Natural killer cell (primary cell): ENCODE results near the gene GOLGA3. TPM values are rescaled to one million over a fixed set of nuclear protein-coding genes. Genes with fewer than 3 reads are reported as not detected.

Experiments used
- ATAC-seq, 3 donors: fragments of 150-1000 bp in 2 of 3; fragments of 200-7000 bp in 1 of 3; cut with Tn5 transposase; 1 replicate in 1 of 3; 2 replicates in 2 of 3; pipeline ENCODE4 v1.10.0; 2021; ENCODE audit warnings: mild to moderate bottlenecking in 2 of 3, moderate library complexity in 2 of 3
- DNase-seq, 2 donors: peaks; one replicate each; pipeline versions ENCODE4 v3.0.0 to v3.0.0-alpha.2; 2013 to 2021; ENCODE audit warnings: mixed read lengths in 1 of 2
- H3K27ac ChIP-seq: one replicate; pipeline ENCODE4 v1.5.1; 2013; ENCODE audit warnings: mild to moderate bottlenecking, low read length
- H3K27me3 ChIP-seq: one replicate; pipeline ENCODE4 v1.6.1; 2013; ENCODE audit warnings: low read length; ENCODE audit not compliant: control insufficient read depth, insufficient read depth
- H3K36me3 ChIP-seq: one replicate; pipeline ENCODE4 v1.6.1; 2013; ENCODE audit warnings: low read length; ENCODE audit not compliant: control insufficient read depth, insufficient read depth
- H3K4me1 ChIP-seq: one replicate; pipeline ENCODE4 v1.6.1; 2013; ENCODE audit warnings: low read length; ENCODE audit not compliant: control insufficient read depth, insufficient read depth
- H3K4me3 ChIP-seq: one replicate; pipeline ENCODE4 v1.5.1; 2013; ENCODE audit warnings: low read length
- H3K9me3 ChIP-seq: one replicate; pipeline ENCODE4 v1.6.1; 2013; ENCODE audit warnings: low read length; ENCODE audit not compliant: control insufficient read depth, insufficient read depth
- H3K27ac Mint-ChIP-seq, 2 donors: one replicate each; pipeline ENCODE4 v1.8.0; 2022; ENCODE audit warnings: mild to moderate bottlenecking in 2 of 2, mixed read lengths in 2 of 2, moderate library complexity in 1 of 2
- H3K27me3 Mint-ChIP-seq, 2 donors: one replicate each; pipeline ENCODE4 v1.8.0; 2022; ENCODE audit warnings: low read depth in 2 of 2, mixed read lengths in 2 of 2
- H3K36me3 Mint-ChIP-seq: one replicate; pipeline ENCODE4 v1.8.0; 2022; ENCODE audit warnings: mixed read lengths
- H3K4me1 Mint-ChIP-seq, 2 donors: one replicate each; pipeline ENCODE4 v1.8.0; 2022; ENCODE audit warnings: mixed read lengths in 2 of 2
- H3K4me3 Mint-ChIP-seq: one replicate; pipeline ENCODE4 v1.8.0; 2022; ENCODE audit warnings: mild to moderate bottlenecking, moderate library complexity, mixed read lengths
- H3K9me3 Mint-ChIP-seq, 2 donors: one replicate each; pipeline ENCODE4 v1.8.0; 2022; ENCODE audit warnings: mixed read lengths in 2 of 2
- WGBS: methylation state at CpG from one replicate; pipeline ENCODE4 v1.1.7; 2013; ENCODE audit warnings: missing lambda C conversion rate; ENCODE audit not compliant: insufficient coverage; 5-methylcytosine and 5-hydroxymethylcytosine counted together
- intact Hi-C: fragments of 100-400 bp; cut with micrococcal nuclease; formaldehyde crosslinking; loops from one replicate; pipeline ENCODE4 v1.14.2; 2022
- total RNA-seq, 4 donors: library from RNA; stranded (reverse); fragments of 120-200 nt in 1 of 4; gene quantifications; one replicate each; pipeline versions ENCODE4 v1.2.3 to v1.2.4, GENCODE V29; 2013 to 2022
- TF ChIP-seq, protein P1 (sequence below): fragments of 200-600 bp; IDR thresholded peaks from one replicate; pipeline ENCODE4 v1.8.0; 2022; ENCODE audit warnings: antibody characterized with exemption

The GOLGA3 gene
- total RNA-seq, 3 donors from 2014 or later (not counting 1 experiment from before 2014, with no cell fraction given): 39.1 to 54.3 (median 50.9) TPM

DNA sequence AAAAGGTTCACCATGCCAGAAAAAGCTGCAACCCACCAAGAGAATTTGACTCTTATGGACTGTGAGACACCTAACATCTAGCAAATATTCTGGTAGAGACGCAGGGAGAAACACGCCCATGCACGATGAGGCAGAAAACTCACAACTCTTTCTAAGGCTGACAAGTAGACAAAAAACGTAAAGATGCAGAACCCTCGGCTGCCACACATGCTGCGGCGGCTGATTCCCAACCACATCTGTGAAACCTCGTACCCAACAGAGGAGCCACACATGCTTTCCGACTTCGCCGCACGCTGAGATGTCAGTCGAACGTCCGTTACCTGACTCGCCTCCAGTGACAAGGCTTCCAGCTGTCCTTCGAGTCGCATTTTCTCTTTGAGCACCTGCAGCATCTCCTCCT lies 21.8 kb downstream of the GOLGA3 start:
- ATAC-seq: no peak
- no peak overlapping the region for H3K27ac ChIP-seq
- intact Hi-C loops: no loop called here
- no peaks in the 10 kb centered on the region for H3K27me3 ChIP-seq
- H3K4me1 Mint-ChIP-seq: peaks cover 0 to 10% of the 10 kb centered on the region in 2 donors
- TF ChIP-seq, protein P1, sequence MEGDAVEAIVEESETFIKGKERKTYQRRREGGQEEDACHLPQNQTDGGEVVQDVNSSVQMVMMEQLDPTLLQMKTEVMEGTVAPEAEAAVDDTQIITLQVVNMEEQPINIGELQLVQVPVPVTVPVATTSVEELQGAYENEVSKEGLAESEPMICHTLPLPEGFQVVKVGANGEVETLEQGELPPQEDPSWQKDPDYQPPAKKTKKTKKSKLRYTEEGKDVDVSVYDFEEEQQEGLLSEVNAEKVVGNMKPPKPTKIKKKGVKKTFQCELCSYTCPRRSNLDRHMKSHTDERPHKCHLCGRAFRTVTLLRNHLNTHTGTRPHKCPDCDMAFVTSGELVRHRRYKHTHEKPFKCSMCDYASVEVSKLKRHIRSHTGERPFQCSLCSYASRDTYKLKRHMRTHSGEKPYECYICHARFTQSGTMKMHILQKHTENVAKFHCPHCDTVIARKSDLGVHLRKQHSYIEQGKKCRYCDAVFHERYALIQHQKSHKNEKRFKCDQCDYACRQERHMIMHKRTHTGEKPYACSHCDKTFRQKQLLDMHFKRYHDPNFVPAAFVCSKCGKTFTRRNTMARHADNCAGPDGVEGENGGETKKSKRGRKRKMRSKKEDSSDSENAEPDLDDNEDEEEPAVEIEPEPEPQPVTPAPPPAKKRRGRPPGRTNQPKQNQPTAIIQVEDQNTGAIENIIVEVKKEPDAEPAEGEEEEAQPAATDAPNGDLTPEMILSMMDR: no peak
- WGBS: 86% methylated on average over 18 of the region's 18 CpGs
- H3K4me3 Mint-ChIP-seq: no peak overlapping the region
- H3K4me1 ChIP-seq: no peaks in the 10 kb centered on the region
- DNase-seq: peak in 1 of 2 donors; percentile 34
- H3K9me3 Mint-ChIP-seq: no peaks in the 10 kb centered on the region
- H3K27ac Mint-ChIP-seq: no peak overlapping the region
- peaks cover 57% of the 10 kb centered on the region for H3K36me3 ChIP-seq
- no peaks in the 10 kb centered on the region for H3K9me3 ChIP-seq
- H3K36me3 Mint-ChIP-seq: peaks cover 6% of the 10 kb centered on the region
- H3K4me3 ChIP-seq: no peak overlapping the region
- H3K27me3 Mint-ChIP-seq: no peaks in the 10 kb centered on the region

DNA sequence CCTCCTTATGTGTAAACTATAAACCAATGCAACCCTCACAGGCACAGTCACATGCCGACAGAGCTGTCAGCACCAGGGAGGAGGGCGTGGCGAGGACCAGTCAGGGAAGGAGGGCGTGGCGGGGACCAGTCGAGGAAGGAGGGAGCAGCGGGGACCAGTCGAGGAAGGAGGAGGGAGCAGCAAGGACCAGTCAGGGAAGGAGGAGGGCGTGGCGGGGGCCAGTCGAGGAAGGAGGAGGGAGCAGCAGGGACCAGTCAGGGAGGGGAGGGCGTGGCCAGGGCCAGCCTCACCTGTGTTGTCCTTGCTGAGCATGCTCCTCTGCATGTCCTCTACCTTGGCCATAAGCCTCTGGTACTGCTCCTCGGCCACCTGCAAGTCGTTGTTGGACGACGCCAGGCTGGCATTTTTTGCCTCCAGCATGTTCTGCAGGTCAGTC lies 24.2 kb downstream of the GOLGA3 start:
- Mint-ChIP-seq H3K4me3 (no peak overlapping the region), H3K4me1 (peaks cover 0 to 6% of the 10 kb centered on the region in 2 donors), H3K9me3 (no peaks in the 10 kb centered on the region), H3K27ac (no peak overlapping the region), H3K27me3 (no peaks in the 10 kb centered on the region), H3K36me3 (no peaks in the 10 kb centered on the region)
- DNase-seq (no peak), ATAC-seq (no peak)
- TF ChIP-seq, protein P1: no peak
- Histone ChIP-seq H3K9me3 (no peaks in the 10 kb centered on the region), H3K4me3 (no peak overlapping the region), H3K27me3 (no peaks in the 10 kb centered on the region), H3K36me3 (peaks cover 69% of the 10 kb centered on the region), H3K4me1 (no peaks in the 10 kb centered on the region), H3K27ac (no peak overlapping the region)
- intact Hi-C loops: no loop called here
- 89% methylated on average over 16 of the region's 16 CpGs for WGBS

DNA sequence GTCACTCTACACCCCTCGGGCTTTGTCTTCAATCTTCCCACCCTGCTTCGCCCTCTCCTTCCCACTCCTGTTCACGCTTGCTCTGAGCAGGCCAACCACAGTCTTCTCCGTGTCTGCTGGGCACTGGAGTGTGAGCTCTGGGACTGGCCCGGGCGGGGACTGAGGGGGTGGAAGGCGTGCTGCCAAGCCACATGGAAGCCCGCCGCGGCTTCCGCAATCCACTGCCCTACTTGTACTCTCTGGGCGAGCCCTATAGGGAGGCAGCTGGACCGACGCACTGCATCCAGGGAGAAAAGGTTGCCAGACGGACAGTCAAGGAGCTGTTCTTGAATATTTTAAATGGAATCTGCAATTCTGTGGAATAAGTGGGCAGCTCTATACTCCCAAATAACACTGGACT lies 24.8 kb downstream of the GOLGA3 start:
- WGBS: 99% methylated on average over 15 of the region's 15 CpGs
- H3K27ac ChIP-seq: no peak overlapping the region
- no peaks in the 10 kb centered on the region for H3K9me3 ChIP-seq
- no peak overlapping the region for H3K4me3 ChIP-seq
- no peaks in the 10 kb centered on the region for H3K27me3 ChIP-seq
- H3K9me3 Mint-ChIP-seq: no peaks in the 10 kb centered on the region
- TF ChIP-seq, protein P1: no peak
- DNase-seq (no peak), ATAC-seq (no peak)
- peaks cover 74% of the 10 kb centered on the region for H3K36me3 ChIP-seq
- no peaks in the 10 kb centered on the region for H3K36me3 Mint-ChIP-seq
- H3K4me1 ChIP-seq: no peaks in the 10 kb centered on the region
- H3K4me1 Mint-ChIP-seq: peaks cover 0 to 6% of the 10 kb centered on the region in 2 donors
- no peak overlapping the region for H3K4me3 Mint-ChIP-seq
- H3K27ac Mint-ChIP-seq: no peak overlapping the region
- intact Hi-C loops: no loop called here
- H3K27me3 Mint-ChIP-seq: no peaks in the 10 kb centered on the region

DNA sequence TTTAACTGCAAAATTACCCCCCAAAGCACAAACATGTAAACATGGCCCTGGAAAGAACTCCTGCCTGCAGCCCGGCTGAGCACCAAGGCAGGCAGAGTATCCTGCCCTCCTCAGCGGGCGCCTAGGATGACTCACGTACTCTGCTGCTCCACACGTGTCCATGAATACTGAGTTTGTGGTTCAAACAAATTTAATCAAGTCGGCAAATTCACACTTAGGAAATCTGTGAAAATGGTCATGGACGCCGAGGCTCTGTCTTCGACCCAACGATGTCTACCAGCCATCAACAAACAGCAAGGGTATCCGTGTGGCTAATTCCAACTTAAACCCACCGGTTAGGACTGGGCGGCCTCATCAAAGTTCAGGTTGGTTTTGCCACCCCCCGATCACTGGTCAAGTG lies 25.5 kb downstream of the GOLGA3 start:
- TF ChIP-seq, protein P1: no peak
- intact Hi-C loops: no loop called here
- H3K4me1 ChIP-seq: no peaks in the 10 kb centered on the region
- Mint-ChIP-seq H3K27ac (no peak overlapping the region), H3K36me3 (no peaks in the 10 kb centered on the region), H3K9me3 (no peaks in the 10 kb centered on the region), H3K4me1 (peaks cover 0 to 6% of the 10 kb centered on the region in 2 donors), H3K4me3 (no peak overlapping the region), H3K27me3 (no peaks in the 10 kb centered on the region)
- no peaks in the 10 kb centered on the region for H3K9me3 ChIP-seq
- 97% methylated on average over 14 of the region's 14 CpGs for WGBS
- peaks cover 72% of the 10 kb centered on the region for H3K36me3 ChIP-seq
- DNase-seq (no peak), ATAC-seq (no peak)
- no peak overlapping the region for H3K27ac ChIP-seq
- no peak overlapping the region for H3K4me3 ChIP-seq
- no peaks in the 10 kb centered on the region for H3K27me3 ChIP-seq
